HEK293 (cell line): ENCODE measurements around the gene SCRN2.

ENCODE experiments used
- CTCF ChIP-seq: fragments of 450-650 bp; formaldehyde crosslinking; IDR thresholded peaks from 2 replicates; pipeline ENCODE4 v1.5.1; 2016; ENCODE audit warnings: missing biosample characterization, missing genetic modification characterization
- KLF16 ChIP-seq: fragments of 450-650 bp; formaldehyde crosslinking; IDR thresholded peaks from 2 replicates; pipeline ENCODE4 v1.5.1; 2017; ENCODE audit warnings: missing biosample characterization, missing genetic modification characterization
- PRDM1 ChIP-seq: fragments of 450-650 bp; formaldehyde crosslinking; IDR thresholded peaks from 2 replicates; pipeline ENCODE4; 2016; ENCODE audit warnings: missing biosample characterization, missing genetic modification characterization
- SP7 ChIP-seq: fragments of 450-650 bp; formaldehyde crosslinking; IDR thresholded peaks from 2 replicates; pipeline ENCODE4 v1.5.1; 2016; ENCODE audit warnings: missing biosample characterization, missing genetic modification characterization
- ZNF221 ChIP-seq: fragments of 450-650 bp; formaldehyde crosslinking; IDR thresholded peaks from 2 replicates; pipeline ENCODE4 v1.5.1; 2017; ENCODE audit warnings: missing biosample characterization, missing genetic modification characterization, borderline replicate concordance
- ZNF274 ChIP-seq, 2 experiments: fragments of 200-500 bp in 1 of 2; fragments of 450-650 bp in 1 of 2; sonication (Bioruptor generic) in 1 of 2; formaldehyde crosslinking in 1 of 2; IDR thresholded peaks; 2 replicates each; pipeline versions ENCODE4 v1.5.1 to v1.6.1; 2014 to 2016; ENCODE audit warnings: borderline replicate concordance in 1 of 2, inconsistent platforms in 1 of 2, low read length in 1 of 2, missing biosample characterization in 1 of 2, missing genetic modification characterization in 1 of 2
- ZNF529 ChIP-seq: fragments of 450-650 bp; formaldehyde crosslinking; IDR thresholded peaks from 2 replicates; pipeline ENCODE4 v1.5.1; 2017; ENCODE audit warnings: missing genetic modification characterization, missing biosample characterization; ENCODE audit not compliant: insufficient replicate concordance
- ZNF561 ChIP-seq: fragments of 450-650 bp; IDR thresholded peaks from 2 replicates; pipeline ENCODE4 v1.5.1; 2018; ENCODE audit warnings: missing biosample characterization, missing genetic modification characterization, borderline replicate concordance
- ZNF600 ChIP-seq: fragments of 450-650 bp; formaldehyde crosslinking; IDR thresholded peaks from 2 replicates; pipeline ENCODE4 v1.5.1; 2016; ENCODE audit warnings: missing biosample characterization, missing genetic modification characterization
- ZNF768 ChIP-seq: fragments of 450-650 bp; formaldehyde crosslinking; IDR thresholded peaks from 2 replicates; pipeline ENCODE4 v1.5.1; 2018; ENCODE audit warnings: missing biosample characterization, mild to moderate bottlenecking, missing genetic modification characterization
- ZNF830 ChIP-seq: fragments of 450-650 bp; IDR thresholded peaks from 2 replicates; pipeline ENCODE4 v1.5.0; 2018; ENCODE audit warnings: missing biosample characterization, missing genetic modification characterization, low read depth, mild to moderate bottlenecking, moderate library complexity

DNA sequence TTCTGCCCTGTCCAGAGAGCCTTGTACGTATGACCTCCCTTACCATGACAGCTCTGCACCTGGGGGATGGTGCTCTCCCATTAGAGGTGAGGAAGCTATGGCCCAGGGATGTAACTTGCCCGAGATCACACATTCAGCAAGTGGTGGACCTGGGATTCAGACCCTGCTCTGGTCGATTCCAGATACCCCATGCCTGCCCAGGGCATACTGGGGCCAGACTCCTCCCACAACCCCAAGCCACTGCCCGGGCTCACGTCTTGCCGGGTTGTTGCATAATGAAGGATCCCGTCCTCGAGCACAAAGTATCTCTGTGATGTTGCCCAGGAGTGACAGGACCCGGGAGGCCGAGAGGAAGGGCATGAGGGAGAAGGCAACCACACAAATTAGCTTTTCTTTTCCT, 21.6 kb downstream of the SCRN2 start:
- TF ChIP-seq CTCF (tag by site-specific recombination) = no peak
- no peak for TF ChIP-seq ZNF768 (tag by site-specific recombination)
- TF ChIP-seq ZNF830 = no peak
- TF ChIP-seq ZNF529 = no peak
- no peak for TF ChIP-seq ZNF561
- no peak for TF ChIP-seq ZNF600 (tag by site-specific recombination)
- TF ChIP-seq KLF16 (tag by site-specific recombination) = no peak
- no peak for TF ChIP-seq ZNF221
- no peak for TF ChIP-seq PRDM1 (tag by site-specific recombination)
- TF ChIP-seq ZNF274 (IDR thresholded peaks at IDR 0.05; ENCODE audit: low read length) = no peak
- TF ChIP-seq ZNF274 (tag by site-specific recombination; IDR thresholded peaks at IDR 0.05; ENCODE audit: borderline replicate concordance) = no peak
- TF ChIP-seq SP7 (tag by site-specific recombination) = no peak
